Stimulated activated CD4-positive, alpha-beta T cell treated with anti-CD3 and anti-CD28 coated beads, Interleukin-4, amount 100 ng/mL, for 48 hours (primary cell): ENCODE data around the gene TMEM44.
A peak's percentile ranks its signal among the peaks of the same experiment; 100 is the strongest.

Source experiments
- DNase-seq, 2 donors: peaks; one replicate each; pipeline ENCODE4 v3.0.0-alpha.2; 2020; ENCODE audit warnings: low read depth in 2 of 2

TMEM44 gene, protein sequence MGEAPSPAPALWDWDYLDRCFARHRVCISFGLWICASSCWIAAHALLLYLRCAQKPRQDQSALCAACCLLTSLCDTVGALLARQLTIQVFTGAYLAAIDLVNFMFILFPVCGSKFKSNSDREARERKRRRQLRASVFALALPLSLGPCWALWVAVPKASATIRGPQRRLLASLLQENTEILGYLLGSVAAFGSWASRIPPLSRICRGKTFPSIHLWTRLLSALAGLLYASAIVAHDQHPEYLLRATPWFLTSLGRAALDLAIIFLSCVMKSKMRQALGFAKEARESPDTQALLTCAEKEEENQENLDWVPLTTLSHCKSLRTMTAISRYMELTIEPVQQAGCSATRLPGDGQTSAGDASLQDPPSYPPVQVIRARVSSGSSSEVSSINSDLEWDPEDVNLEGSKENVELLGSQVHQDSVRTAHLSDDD

DNA sequence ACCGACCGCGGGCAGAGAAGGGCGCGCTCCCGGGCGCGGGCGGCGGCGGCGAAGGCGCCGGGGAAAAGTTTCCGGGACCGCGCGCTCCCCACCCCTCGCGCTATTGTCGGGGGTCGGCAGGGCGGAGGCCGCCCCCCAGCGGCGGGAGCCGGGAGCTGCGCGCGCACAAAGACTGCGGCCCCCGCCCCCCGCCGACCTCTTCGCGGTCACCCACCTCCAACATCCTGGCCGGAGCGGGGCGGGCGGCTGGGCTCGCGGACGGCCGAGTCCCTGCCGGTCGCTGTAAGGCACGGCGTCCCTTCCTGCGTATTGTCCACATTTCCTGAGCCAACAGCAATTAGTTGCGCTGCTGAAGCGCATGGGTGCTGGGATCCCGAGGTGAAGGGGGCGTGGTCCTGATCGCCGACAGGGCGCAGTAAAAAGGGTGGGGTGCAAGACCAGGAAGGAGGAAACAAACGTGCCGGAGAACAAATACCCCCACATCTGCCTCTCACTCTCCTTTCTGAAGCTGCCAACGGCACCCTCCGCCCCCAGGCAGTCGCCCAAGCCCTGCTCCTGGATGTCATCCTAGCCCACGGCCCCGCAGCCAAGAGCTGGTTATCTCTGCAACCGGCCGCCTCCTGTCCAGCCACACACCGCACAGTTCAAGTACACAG is at the start of gene TMEM44:
Gene TMEM44, minus strand, starts transcription at position 71 of the 656 bp plus-strand sequence. CDS start 204 bp downstream, outside the sequence.
- DNase-seq, result peak; percentile 45 to 58

DNA sequence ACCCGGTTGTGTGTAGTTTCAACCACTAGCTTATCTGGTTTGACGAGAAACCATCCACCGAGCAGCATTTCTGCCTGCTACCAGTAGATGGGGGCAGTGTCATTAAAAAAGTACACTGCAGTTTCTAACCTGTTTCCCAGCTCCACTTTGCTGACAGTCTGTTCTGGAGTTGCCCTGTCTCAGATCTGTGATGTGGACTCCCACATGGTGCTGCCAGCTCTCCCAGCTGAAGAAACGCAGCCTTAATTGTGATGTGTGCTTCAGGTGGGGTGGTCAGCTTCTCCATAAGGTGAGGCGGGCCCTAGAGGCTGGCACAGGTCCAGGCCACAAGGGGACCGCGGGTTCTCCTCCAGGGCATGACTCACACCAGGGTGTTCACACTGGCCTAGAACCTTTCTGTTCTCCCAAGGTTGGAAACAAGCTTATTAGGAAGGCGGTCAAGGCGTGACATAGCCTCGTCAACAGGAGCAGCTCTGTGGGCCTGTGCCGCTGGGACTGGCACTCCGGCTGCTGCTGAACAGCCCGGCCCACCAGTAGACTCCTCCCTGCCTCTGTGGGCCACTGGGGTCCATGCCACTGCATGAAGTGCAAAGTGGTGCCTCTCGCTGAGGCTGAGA is 49.6 kb upstream of the TMEM44 start:
- peak; percentile 53 to 59 for DNase-seq

DNA sequence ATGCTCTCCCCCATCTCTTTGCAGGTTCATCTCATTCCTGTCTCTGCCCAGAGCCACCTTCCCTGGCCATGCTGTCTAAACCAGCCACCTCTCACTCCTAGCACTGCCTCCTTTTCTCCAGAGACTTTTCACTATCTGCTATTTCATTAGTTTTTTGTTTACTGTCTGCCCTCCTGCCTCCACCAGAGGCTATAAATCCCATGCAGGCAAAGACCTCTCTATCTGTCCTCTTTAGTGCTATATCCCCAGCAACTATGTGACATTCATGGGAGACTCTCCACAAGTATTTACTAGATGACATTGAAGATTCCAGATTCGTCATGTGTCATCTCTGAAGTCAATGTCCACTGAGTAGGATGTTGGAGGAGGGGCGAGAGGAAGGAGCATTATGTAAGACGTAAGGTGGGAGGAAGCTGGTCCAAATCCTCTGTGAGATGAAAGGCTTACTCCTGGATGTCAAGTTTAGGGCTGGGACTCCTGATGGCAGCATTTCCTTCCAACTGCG is 49.0 kb upstream of the TMEM44 start:
- no peak for DNase-seq

DNA sequence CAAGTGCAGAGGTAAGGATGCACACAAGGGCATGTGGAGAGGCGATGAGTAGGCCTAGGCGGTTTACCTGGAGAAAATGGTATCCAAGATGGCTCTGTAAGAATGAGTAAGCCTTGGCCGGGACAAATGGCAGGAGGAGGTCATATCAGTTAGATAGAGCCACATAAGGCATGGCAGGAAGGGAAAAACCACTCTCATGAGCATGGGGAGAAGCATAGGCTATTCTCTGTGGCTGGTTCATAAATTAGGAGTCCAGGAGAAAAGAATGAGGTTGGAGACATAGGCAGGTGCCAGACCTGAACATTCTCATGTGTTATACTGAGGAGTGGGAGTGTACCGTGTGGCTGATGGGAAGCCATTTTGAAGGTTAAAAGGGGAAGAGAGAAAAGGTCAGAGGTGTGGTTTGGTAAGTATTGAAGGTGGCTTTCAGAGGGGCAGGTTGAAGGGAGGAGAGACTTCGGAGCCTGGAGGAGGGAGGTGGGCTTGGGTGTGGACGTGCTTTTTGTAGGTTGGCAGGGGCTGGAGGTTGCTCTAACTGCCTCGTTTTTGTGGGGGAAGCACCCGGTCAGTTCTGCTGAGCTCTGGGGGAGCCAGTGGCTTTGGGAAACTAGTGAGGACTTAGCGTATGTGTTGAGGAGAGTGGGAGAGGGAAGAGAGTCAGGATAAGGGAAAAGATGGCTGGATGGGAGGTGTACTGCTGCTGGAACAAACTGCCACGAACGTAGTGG is 47.8 kb upstream of the TMEM44 start:
- DNase-seq, result no peak

DNA sequence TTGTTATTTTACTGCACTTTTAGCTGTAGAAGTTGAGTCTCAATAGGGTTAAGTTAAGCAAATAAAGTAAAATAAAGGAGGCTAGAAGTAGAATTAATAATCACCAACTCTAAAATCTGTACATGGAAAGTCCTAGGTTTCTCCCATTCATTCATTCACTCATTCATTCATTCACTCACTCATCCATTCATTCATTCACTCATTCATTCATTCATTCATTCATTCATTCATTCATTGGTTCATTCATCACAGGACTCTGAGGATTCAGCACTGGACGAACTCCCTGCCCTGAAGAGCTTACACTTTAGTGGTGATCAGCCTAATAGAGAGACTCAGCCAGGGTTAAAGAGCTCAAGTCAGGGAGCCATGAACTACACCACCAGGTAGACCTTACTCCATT is 43.3 kb upstream of the TMEM44 start:
- DNase-seq, result no peak

DNA sequence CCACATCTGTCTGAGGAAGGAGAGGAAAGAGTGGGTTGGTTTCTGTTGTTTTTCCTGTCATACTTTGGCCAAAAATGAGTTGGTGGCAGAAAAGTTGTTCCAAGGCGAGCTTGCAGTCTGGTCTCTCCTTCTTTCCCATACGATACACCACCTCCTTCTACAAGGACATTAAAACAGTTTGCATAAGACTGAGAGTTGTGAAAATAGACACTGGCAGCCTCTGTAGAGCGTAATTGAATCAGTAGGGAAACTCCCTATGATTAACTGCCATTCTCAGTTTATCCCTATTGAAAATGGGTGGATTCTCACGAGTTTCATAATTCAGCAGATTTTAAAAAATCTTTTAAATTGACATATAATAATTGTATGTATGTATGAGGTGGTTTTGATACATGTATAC is 42.5 kb upstream of the TMEM44 start:
- no peak for DNase-seq

DNA sequence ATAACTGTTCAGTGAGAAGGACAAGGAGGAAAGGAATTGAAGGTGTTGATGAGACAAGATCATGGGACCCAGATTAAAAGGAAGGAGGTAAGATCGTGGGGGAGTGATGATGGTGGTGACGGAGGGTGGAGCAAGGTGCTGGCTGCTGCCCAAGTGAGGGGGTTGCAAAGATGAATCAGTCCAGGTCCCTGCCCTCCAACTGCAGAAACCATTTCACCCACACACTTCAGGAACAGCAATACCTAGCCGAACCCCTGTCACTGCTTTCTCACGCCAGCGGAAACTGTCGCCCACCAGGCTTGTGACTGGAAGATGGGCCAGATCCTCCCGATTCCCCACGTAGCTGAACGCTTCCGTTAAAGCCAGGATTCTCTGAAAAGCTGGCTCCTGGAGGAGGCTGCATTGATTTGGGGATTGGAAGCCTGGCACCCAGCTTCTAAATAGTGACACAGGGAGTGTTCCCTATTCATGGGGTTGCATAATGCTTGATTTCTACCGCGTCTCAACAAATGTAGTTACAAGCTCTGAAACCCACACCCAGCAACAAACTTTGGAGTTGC is 41.9 kb upstream of the TMEM44 start:
- peak; percentile 58 to 78 for DNase-seq

DNA sequence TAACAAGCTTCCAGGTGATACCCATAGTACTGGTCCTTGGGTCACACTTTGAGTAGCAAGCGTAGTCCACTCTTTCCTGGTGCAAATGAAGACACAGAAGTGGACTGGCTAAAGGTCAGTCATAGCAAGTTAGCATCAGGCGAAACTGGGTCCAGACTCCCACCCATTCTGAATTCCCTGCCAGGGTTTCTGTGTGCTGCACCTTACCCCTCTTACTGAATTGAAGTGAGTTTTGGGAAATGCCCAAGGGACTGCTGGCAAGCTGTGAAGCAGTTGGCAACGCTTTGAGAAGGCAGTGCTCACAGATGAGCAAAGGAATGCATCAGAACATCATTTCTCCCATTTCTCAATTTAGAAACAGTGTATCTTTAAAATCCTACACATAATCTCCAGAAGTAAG is 40.5 kb upstream of the TMEM44 start:
- no peak for DNase-seq

DNA sequence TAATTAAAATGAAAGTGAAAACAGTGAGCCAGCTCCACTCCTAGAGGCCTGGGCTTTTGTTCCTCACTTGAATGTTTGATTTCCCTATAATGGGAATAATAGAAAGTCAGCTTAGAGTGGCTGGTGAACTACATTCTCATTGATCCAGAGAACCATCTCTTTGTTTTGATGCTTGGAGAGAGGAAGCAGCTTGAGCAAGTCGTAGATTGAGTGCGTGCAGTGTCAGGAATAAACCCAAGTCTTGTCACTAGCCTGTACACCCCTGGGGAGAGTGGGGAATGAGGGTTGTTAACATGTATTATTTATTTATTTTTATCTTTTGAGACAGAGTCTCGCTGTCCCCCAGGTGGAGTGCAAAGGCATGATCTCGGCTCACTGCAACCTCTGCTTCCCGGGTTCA is 39.7 kb upstream of the TMEM44 start:
- DNase-seq, result no peak

DNA sequence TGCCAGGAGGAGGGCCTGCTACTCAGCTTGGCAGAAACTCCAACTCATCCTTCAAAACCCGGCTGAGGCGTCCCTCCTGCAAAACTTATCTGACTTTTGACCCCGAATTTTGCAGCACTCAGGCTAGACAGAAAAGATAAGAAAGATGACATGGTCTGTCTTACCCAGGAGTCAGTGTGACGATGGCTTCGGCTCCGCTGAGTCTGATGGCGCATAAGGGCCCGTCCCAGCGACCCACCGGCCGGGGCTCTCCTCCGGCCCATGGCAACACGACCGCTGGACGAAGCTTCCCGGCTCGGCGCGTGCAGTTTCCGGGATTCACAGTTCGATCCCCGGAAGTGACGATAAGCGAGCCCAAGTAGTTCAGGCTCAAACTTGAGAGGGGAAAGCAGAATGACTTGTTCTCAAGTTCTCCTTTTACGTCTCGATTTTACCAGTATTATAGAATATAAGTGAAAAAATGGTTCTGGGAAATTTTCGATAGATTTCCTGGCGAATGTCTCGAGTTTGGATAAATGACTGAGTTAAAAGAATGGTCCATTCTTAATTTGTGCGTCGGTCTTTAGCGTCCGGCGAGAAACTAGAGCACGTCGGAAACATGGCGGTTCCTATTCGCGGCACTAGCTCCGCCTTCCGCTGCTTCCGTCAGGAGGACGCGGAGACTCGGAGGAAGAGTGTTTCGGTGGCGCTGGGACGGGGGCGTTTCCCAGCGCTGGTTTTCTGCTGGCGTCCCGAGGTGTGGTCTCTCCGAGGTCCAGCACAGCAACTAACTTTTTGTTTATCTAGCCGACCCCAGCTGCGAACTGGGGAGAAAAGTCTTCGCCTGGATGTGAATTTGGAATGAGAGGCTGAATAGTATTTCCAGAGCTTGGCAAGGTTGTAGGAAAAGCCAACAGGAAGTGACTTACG is 38.9 kb upstream of the TMEM44 start, which contains the start of gene LSG1:
Gene LSG1, minus strand, starts transcription at position 292 of the 909 bp plus-strand sequence. Its CDS starts 29 bp downstream, at position 263.
- peak; percentile 84 to 86 for DNase-seq

DNA sequence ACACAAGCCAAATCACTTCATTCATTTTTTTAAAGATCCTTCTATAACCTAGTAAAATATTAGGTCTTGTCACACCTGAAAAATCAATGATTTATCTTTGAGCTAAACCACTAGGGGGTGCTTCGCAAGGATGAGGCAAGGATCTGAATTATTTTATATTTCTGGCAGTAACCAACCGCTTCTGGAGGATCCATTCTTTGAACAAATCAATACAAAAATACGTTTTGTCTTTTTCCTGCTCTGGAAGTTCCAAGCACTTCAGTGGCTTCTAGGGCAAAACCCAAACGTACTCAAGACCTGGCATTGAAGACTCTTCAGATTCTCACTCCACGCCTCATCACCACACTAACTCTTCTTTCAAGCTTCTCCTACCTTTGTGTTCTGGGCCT is 38.3 kb upstream of the TMEM44 start:
- DNase-seq, result no peak

DNA sequence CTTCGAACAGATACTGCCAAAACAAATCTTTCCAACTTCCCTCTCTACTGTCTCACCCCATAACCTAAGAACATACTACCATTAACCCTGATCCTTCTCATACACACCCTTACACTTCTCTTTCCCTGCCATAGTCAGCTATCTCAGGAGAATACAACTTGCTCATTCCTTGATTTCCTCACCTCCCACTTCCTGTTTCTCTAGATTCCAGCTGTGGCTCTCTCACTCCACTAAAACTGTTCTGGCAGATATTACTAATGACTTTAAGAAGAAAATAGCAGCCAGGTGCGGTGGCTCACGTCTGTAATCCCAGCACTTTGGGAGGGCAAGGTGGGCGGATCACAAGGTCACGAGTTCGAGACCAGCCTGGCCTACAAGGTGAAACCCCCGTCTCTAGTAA is 34.1 kb upstream of the TMEM44 start:
- no peak for DNase-seq

DNA sequence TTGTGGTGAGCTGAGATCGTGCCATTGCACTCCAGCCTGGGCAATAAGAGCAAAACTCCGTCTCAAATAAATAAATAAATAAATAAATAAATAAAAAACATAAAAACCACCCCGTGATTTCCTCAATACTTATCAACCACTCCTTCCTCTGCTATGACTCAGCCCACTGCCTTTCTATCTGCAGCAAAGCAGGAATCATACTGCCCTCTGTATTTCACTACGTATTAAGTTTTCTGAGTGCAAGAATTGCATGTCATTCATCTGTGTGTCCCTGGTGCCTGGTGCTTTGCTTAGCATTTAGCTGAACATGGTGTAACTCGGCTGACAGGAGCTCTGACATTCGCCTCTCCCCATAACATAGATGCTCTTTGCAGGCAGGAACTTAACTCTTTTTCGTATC is 31.6 kb upstream of the TMEM44 start:
- no peak for DNase-seq

DNA sequence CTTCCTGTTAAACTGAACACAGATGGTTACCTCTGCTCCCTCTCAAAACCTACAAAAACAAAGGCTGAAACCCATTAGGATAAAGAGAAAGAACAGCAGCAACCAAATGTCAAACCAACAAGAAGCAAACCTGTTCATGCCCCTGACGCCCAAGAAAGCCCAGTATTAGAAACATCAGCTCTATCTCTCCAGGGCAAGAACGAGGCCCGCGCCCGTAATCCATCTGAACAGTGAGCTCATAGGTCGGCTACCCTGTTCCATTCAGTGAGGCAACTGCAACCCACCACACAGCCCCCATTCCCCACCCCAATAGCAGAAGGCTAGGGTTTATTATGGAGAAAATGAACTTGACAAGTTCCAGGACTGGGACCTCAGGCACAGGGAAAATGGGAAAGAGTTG is 28.7 kb upstream of the TMEM44 start:
- DNase-seq, result no peak

DNA sequence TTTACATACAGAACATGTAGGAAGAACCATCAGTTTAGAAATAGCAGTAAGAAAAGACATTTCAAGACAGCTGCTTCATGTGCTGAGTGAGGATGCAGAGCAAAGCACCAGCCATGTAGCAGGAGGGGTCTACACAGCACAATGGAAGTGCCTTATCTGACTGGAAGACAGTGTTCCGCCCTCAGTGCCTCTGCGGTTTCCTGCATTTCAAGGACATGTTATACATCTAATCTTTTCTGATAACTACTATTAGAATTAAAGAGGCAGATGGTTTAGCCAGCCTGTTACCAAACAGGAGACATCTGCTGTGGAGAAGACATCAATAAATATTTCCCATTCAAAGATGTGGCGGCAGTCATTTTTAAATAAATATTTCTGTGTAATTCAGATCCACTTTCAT is 28.2 kb upstream of the TMEM44 start:
- no peak for DNase-seq

DNA sequence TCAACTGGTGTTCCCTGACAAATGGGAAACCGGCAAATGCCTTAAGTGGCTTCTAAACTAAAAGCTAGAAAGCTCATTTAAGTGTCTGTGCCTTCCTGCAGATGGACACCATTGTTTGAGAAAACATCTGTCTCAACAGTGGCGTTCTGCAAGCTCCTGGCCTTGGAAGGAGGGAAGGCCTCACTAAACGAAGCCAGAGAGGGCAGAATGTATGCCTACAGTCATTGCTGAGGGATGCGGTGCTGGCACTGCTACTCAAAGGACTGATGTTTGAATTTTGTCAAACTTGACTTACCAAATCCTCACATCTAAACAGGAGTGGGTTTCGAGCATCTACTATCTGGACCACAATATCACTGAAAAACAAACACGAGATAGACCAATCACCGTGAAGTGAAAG is 26.6 kb upstream of the TMEM44 start:
- no peak for DNase-seq

DNA sequence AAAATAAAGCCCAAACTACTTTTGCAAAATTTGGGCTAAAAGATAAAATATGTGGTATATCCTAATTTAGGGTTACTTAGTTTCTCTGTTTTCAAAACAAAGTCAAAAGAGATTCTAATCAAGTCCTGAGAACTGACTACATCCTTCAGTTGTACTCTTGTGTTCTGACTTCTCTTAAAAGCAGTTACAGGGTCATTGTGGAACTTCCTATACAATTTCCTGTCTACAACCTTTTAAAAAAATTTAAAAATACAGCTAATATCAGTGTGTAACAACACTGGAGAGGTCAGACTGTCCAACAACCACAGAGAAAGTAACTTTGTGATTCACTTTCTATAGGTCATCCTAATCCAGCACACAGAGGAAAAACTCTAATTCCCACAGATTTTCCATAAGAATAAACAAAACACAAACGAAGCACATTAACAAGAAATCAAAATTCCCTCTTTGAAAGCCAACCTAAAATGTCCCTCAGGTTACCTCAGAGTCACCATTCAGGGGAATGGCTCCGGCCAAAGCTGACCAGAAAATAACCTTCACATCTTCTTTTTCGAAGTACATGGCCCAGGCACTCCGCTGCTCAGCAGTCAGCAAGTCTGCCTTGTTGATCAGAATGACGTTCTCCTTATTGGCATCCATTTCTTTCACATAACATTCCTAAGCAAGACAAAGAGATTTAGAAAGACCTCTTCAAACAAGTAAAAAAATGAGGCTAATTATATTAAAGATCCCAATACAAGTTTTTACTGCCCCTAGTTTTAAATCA is 25.4 kb upstream of the TMEM44 start:
- no peak for DNase-seq

DNA sequence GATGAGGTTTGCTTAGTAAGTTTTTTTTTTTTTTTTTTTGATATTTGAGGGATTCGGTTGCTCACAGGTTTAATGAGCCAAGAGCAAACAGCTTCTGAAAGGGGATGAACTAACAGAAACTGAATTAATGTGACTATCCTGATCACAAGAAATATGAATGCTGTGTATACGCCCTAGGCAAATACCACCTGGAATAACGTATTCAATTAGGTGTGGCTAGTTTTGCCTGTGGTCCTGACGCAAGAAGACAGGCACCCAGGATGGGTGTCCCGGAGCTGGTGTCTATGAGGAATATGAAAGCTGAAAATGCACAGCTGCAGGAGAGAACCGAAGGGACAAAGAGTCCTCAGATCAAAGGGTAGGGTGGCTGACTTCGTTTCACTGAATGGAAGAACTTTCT is 24.2 kb upstream of the TMEM44 start:
- DNase-seq, result no peak

DNA sequence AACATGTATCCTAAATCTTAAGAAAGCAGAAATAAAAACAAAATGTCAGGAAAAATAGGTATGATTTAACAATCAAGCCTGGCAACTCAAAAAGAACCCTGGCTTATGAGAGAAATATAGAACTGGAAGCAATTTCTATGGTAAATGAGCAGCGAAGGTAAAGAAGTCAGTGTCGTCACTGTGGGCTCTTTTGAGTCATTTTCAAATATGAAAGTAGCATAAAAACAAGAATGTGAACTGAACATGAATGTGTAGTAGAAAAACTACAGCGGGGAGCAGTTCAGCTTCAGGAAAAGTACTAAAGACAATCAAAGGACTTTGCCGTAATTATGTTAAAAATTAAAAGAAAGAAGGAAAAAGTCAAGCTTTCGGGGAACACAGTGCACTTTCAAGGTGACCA is 21.2 kb upstream of the TMEM44 start:
- no peak for DNase-seq

DNA sequence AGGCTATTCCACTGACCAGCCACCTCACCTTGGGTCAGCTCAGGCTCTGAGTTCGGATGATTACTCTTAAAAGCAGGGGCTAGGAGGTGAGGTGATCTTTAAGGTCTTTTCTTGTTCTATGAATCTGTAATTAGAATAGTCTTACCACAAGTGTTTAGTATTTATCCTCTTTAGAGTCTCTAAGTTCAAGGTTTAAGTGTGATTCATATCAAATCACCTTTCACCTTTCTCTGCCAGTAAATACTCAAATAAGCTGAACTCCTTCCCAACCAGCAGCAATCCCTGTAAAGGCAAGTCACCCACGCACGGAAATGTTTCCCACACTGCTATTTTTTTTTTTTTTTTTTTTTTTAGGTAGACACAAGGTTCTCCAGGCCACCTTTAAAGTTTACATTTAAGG is 14.5 kb upstream of the TMEM44 start:
- no peak for DNase-seq
